Activated CD8-positive, alpha-beta memory T cell treated with anti-CD3 and anti-CD28 coated beads, Interleukin-2, amount 50 U/mL, for 1 hour (primary cell): ENCODE measurements around the gene RYR2.

Experiments used
- DNase-seq: peaks from one replicate; pipeline ENCODE4 v3.0.0-alpha.2; 2020; ENCODE audit errors: extremely low read depth

Gene RYR2

DNA sequence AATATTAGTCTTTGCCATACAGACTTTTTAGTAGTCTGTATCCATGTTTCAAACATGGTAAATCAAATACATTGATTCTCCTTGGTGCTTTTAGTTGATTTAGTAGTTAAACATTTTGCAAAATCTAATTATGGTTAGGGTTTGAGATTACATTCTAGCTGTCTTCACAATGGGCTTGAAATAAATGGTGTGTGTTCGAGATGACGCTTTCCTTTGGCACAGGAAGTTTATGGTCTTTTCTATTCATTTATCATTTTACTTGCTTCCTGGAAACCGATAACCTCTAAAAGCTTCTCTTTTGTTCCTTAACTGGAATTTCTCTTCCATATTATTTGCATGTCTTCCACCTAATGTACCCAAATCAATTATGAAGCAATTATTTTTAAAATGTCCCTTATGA, 810.4 kb downstream of the RYR2 start:
- DNase-seq: no peak

DNA sequence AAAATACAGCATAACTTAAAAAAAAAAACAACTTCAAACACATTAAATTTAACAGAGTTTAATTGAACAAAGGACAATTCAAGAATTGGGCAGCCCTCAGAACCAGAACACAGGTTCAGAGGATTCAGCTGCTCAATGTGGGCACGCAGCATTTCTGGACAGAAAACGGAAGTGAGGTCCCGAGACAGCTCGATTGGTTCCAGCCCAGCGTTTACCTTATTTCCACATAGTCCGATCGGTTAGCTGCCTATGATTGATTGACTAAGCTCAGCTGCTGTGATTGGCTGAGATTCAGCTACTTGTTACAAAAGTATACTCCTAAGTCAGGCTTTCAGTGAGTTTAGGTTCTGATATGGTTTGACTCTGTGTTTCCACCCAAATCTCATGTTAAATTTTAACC, 815.5 kb downstream of the RYR2 start:
- DNase-seq: no peak

DNA sequence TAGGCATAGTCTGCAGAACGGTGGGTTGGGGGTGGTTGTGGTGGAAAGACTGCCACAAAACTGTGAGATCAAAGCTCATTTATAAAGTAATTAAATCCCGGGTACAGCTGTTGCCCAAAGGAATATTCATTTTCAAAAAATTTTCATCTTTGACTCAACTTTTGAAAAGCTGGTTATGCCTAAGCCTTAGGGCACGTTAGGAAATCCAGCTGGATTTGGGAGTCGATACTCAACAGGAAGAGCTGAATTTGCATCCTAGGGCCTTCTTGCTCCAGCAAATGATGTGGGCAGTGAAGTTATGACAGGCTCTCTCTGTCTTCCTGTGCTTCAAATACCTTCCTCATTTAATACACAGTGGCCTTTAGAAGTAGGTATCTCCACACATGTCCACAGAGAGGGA, 817.0 kb downstream of the RYR2 start:
- DNase-seq: no peak

DNA sequence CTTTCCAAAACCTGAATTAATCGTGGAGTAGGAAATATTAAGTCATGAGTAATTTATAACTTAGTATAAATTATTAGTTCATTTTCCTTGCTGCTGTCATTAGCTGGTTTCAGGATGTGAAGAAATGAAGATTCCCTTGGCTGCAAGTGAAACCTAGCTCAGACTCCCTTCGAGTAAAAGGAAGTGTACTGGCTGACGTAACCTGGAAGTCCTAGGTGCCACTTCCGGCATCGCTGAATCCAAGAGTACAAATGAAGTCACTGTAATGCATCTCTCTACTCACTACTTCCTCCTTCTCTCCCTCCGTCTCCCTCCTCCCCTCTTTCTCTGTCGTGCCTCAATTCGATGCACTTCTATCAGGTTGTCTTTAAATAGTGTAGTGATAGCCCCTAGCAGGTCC, 820.0 kb downstream of the RYR2 start:
- no peak for DNase-seq

DNA sequence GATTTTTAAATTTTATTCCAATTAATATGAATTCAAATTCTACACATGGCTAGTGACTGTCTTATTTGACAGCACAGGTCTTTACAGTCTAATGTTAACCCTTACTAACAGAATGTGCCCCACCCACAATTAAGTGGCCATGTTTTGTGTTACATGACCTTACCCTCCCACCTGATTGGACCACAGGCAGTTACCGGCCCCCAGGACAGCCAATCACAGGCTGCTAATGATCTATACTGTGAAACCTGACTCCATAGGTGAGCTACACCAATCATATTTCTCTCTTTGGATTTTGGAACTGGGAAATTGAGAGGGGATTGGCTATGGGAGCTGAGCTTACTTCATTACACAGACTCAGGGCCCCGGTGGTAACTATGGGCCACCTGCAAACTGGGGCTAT, 821.2 kb downstream of the RYR2 start:
- DNase-seq: no peak

DNA sequence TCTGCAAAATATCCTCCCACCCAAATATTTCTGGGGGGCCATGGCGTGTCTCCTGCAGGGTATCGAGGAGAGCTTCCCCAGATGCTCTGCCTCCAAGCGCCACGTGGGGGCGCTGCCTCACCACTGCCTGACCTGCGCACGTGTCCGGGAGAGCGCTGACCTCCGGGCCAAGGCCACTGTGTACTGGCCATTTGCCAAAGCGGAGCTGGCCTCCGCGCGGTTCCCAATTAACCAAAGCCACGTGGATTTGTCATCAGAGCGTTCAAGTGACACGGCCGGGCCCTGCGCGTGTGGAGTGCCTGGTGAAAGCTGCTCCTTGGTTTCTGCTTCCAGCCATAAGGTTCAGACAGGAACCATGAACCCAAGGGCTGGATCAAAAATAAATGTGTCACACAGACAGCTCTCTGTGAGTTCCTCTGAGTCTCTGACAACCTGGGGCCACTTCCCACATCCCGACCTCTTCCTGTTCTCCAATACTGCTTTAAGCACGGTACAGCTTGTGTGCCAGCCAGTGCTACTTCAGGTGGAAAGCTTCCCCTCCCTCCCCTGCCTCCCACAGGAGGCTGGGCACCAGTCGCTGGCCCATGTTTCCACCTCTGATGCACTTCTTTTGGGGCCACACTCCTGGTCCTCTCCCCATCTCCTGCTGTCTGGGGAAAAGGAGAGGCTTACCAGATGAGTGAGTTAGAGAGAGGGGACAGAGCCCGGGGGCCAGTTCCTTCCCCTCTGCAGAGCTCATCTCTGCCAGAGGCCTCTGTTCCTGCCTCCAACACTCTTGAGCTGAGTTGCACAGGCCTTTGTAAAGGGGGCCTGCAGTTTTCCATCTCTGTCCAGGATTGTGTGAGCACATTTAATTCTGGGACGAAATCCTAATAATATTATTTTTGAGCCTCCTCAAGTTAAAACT, 822.6 kb downstream of the RYR2 start:
- no peak for DNase-seq

DNA sequence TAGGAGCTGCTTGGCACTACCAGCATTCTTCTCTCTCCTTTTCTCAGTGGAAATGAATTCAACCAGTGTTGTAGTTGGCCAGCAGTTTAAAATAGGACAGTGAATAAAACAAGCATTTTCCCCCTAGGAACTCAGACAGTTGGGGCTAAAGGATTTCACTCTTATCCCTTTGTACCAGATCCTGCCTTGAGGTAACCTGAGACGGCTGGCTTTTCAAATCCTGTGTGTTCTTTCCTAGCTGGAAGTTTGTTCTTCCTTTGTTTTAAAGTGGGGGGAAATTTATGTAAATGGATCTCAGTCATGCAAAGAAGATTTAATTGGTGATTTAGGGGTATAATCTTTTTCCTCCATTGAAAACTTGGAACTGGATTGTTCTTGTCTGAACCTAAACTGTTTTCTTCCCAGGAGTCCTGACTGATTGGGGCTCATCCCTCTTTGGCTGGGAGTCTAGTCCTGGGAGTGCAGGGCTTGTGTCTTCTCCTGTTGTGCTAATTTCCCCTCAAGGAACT, 825.5 kb downstream of the RYR2 start:
- DNase-seq: no peak

DNA sequence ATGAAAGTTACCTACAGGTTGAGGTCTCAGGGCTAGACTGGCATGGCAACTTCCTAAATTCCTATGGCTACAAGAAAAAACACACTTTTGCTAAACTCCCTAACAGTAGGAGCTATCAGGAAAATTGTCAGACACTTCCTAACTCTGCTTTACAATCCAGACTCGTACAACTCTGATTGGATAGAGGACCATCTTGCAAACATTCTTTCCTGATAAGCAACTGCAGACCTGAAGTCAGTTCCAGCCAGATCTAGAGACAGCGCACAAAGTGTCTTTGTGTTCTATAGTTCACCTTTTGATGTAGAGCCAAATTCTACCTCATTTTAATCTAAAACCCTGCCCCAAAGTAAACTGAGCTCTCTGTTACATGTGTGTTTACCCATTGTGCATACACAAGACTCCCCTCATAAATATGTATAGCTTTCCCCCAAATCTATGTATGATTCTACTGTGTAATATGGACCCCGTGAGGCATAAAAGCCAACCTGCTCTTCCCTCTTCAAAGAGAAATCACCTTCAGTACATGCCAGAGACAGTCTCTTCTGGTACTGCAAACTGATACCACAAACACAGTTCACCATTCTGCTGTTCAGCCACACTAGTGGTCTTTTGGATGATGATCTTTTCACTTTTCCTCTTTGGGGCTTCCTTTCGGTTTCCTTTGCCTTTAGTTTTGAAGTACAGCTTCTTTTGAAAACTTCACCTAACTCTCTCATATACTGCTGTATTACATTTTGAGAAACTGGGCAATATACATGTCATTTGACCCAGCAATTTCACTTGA, 827.0 kb downstream of the RYR2 start:
- DNase-seq: no peak

DNA sequence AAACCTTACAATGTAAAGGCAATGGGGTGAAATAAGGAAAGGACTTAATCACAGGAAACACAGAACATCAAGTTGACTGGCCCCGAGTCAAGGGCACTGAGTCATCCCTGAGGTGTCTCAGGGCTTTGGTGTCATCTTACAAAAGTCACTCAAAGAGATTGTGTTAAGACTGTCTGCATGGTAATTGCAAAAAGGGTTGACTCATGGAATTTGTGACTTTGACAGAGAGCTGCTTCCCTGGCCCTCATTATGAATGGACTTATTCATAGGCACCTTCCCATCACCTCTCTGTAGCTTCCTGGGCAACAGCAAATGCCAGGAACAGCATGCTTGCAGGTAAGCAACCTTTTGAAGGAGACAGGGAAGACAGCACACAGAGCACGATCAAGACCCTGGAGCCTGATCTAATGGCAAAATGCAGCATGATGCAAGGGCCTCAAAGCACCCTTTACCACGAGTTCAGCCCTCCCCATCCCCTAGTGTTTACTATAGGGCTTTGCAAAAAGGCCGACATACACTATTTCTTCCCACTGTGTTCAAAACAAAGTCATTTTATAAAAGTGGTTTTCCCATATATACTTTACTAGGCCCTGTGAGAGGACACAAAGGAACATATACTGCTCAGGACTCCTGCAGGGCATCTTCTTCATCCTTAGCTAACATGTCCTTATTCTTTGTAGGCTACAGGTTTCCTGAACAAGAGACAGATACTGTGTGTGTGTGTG, 831.7 kb downstream of the RYR2 start:
- no peak for DNase-seq

DNA sequence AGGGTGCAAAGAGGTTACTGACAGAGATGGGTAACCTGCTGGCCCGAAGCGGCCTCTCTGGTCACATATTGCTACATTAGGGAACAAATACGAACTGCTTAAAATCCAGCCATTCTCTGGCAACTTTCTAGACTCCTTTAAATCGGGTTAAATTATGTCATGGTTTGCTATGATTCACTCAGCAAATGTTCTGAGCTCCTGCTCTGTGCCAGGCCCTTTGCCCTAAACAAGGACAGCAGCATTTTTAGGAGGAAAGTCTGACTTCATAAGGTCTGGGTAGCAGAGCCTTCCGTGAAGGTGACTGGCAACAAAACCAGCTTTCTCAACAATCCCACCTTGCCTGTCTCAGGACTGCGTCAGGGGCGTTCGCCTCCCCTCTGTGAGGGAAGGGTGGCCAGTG, 833.3 kb downstream of the RYR2 start:
- no peak for DNase-seq

DNA sequence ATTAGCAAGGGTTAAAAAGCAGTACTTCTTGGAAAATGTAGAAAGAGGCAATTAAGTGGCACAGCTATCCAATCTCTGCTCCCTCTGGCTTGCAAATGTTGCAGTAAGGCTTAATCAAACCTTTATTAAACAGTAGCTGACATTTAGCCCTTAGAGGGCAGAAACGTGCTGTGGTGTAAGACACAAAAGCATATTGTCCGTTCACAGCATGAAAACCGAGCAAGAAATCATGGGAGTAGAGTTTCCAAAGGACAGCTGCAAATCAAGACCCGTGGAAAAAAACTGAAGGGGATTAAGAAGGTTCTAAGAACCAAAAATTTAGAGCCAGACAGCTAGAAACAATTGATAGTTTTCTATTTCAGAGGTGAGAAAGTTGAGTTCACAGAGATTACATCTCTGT, 835.6 kb downstream of the RYR2 start:
- DNase-seq: no peak

DNA sequence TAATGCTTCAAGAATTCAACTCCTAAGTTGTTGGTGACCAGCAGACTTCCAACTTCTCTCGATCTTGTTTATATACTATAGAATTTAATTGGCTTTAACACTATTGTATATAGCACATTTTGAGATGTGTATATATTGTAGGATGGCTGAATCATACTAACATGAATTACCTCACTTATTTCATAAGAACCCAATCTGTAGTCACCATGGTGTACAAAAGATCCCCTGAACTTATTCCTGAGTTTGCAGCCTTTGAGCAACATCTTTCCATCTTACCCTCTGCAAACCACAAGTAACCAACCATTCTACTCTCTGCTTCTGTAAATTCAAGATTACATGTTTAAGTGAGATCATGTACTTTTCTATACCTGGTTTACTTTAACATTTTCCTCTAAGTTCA, 836.4 kb downstream of the RYR2 start:
- DNase-seq: no peak

DNA sequence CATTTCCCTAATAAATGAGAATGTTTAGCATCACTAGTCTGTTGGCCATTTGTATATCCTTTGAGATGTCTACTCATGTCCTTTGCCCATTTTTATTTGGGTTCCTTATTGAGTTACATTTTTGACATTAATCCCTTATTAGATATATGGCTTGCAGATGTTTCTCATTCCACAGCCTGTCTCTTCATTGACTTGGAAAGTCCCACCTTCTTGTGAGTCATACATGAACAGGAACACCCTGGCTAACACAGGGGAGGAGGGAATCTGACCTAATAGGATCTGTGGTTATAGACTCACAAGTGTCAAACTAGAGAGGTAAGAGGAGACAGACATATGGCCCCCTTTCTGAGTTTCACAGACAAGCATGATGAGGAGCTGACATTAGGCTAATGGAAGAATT, 837.2 kb downstream of the RYR2 start:
- no peak for DNase-seq
